HCT116 (cell line): ENCODE results near the gene PCDHGB4. TPM values are rescaled to one million over a fixed set of nuclear protein-coding genes. Genes with fewer than 3 reads are reported as not detected.

ENCODE experiments used
- ATAC-seq: fragments of 200-7000 bp; cut with Tn5 transposase; 2 replicates; pipeline ENCODE4 v1.9.1; 2020; ENCODE audit warnings: mild to moderate bottlenecking, moderate library complexity
- BruUV-seq: library from RNA; stranded (reverse); fragments of 400-500 nt; replicated peaks from 2 replicates; lab custom pipeline; 2021; lab: Mats Ljungman, UMichigan
- CTCF ChIA-PET: fragments of 300-600 bp; sonication (Branson Sonifier 250); formaldehyde crosslinking; loops from one replicate; lab custom pipeline; 2021; ENCODE audit warnings: antibody characterized with exemption; lab: Charles Lee
- POLR2A ChIA-PET: fragments of 300-600, 350-600 bp; sonication (Branson Sonifier 250); formaldehyde crosslinking; loops from one replicate; lab custom pipeline; 2021; ENCODE audit warnings: antibody characterized with exemption; lab: Charles Lee
- RAD21 ChIA-PET, 2 experiments: fragments of 300-600 bp; sonication (Branson Sonifier 250); formaldehyde crosslinking; loops; one replicate each; lab custom pipeline; 2023; ENCODE audit warnings: low total read pairs in 2 of 2; ENCODE audit not compliant: uncharacterized antibody in 2 of 2, unreplicated experiment in 2 of 2, low non-redundant PET in 1 of 2; lab: Charles Lee
- DNase-seq: peaks from one replicate; pipeline ENCODE4 v3.0.0-alpha.2; 2010; ENCODE audit warnings: low read depth, low spot score
- H2AFZ ChIP-seq: fragments of 200-600 bp; shearing (Covaris generic), sonication (generic); 2 replicates; pipeline ENCODE4 v1.6.1; 2017; ENCODE audit warnings: low read depth, mixed run types, mixed read lengths, antibody characterized with exemption, low read length; ENCODE audit not compliant: poor library complexity, severe bottlenecking
- H3K27ac ChIP-seq: 2 replicates; pipeline ENCODE4 v1.5.1; 2012; ENCODE audit warnings: low read depth, low read length
- H3K27me3 ChIP-seq: fragments of 200-600 bp; sonication (generic); 2 replicates; pipeline ENCODE4 v1.6.1; 2016; ENCODE audit warnings: mixed run types, low read length, mixed read lengths; ENCODE audit not compliant: insufficient read depth
- H3K36me3 ChIP-seq, 2 experiments: fragments of 200-500 bp in 1 of 2; fragments of 200-600 bp in 1 of 2; sonication (Bioruptor generic) in 1 of 2; sonication (generic) in 1 of 2; 2 replicates each; pipeline versions ENCODE4 v1.5.1 to v1.6.1; 2014 to 2016; ENCODE audit warnings: low read length in 2 of 2, inconsistent platforms in 1 of 2, mixed read lengths in 1 of 2, mixed run types in 1 of 2; ENCODE audit not compliant: insufficient read depth in 2 of 2, control insufficient read depth in 1 of 2
- H3K4me1 ChIP-seq, 2 experiments: fragments of 200-600 bp in 1 of 2; sonication (generic) in 1 of 2; 2 replicates each; pipeline versions ENCODE4 v1.5.1 to v1.6.1; 2012 to 2017; ENCODE audit warnings: low read length in 2 of 2, inconsistent platforms in 1 of 2, mild to moderate bottlenecking in 1 of 2, mixed read lengths in 1 of 2, mixed run types in 1 of 2, moderate library complexity in 1 of 2; ENCODE audit not compliant: insufficient read depth in 2 of 2, control insufficient read depth in 1 of 2
- H3K4me2 ChIP-seq: fragments of 200-600 bp; sonication (generic); 2 replicates; pipeline ENCODE4 v1.6.1; 2017; ENCODE audit warnings: mixed run types, low read length, mixed read lengths
- H3K4me3 ChIP-seq, 2 experiments: fragments of 200-600 bp in 1 of 2; sonication (generic) in 1 of 2; replicated peaks in 1 of 2; 2 replicates each; pipeline ENCODE4 v1.5.1; 2011 to 2016; ENCODE audit warnings: low read length in 2 of 2, control low read depth in 1 of 2, low read depth in 1 of 2, mild to moderate bottlenecking in 1 of 2, mixed read lengths in 1 of 2, mixed run types in 1 of 2
- H3K79me2 ChIP-seq: fragments of 200-600 bp; sonication (generic); 2 replicates; pipeline ENCODE4 v1.6.1; 2017; ENCODE audit warnings: mild to moderate bottlenecking, mixed run types, low read length, moderate library complexity, mixed read lengths; ENCODE audit not compliant: insufficient read depth
- H3K9ac ChIP-seq: fragments of 200-600 bp; sonication (generic); 2 replicates; pipeline ENCODE4 v1.6.1; 2016; ENCODE audit warnings: low read length, mixed read lengths
- H3K9me2 ChIP-seq: fragments of 200-600 bp; sonication (generic), shearing (Covaris generic); 2 replicates; pipeline ENCODE4 v1.6.1; 2017; ENCODE audit warnings: mixed run types, mild to moderate bottlenecking, moderate library complexity; ENCODE audit not compliant: insufficient read depth
- H3K9me3 ChIP-seq, 2 experiments: fragments of 200-500 bp in 1 of 2; fragments of 200-600 bp in 1 of 2; sonication (Bioruptor generic) in 1 of 2; sonication (generic) in 1 of 2; 2 replicates each; pipeline ENCODE4 v1.6.1; 2014 to 2017; ENCODE audit warnings: low read length in 2 of 2, mixed read lengths in 2 of 2, inconsistent platforms in 1 of 2, low read depth in 1 of 2, mild to moderate bottlenecking in 1 of 2, mixed run types in 1 of 2, moderate library complexity in 1 of 2; ENCODE audit not compliant: control insufficient read depth in 1 of 2, insufficient read depth in 1 of 2
- H4K20me1 ChIP-seq: fragments of 200-600 bp; sonication (generic), shearing (Covaris generic); 2 replicates; pipeline ENCODE4 v1.6.1; 2017; ENCODE audit warnings: mixed run types, mild to moderate bottlenecking, moderate library complexity; ENCODE audit not compliant: insufficient read depth
- EGR1 ChIP-seq: IDR thresholded peaks from 2 replicates; pipeline ENCODE4 v1.6.1; 2012; ENCODE audit warnings: low read depth
- EZH2phosphoT487 ChIP-seq: fragments of 200-600 bp; IDR thresholded peaks from 2 replicates; pipeline ENCODE4 v1.6.1; 2018; ENCODE audit warnings: antibody characterized with exemption, borderline replicate concordance
- FOSL1 ChIP-seq: IDR thresholded peaks from 2 replicates; pipeline ENCODE4 v1.6.1; 2012; ENCODE audit warnings: low read depth
- JUND ChIP-seq: IDR thresholded peaks from 2 replicates; pipeline ENCODE4 v1.6.1; 2012
- SIN3A ChIP-seq: IDR thresholded peaks from 2 replicates; pipeline ENCODE4 v1.6.1; 2012; ENCODE audit warnings: low read depth
- SP1 ChIP-seq: IDR thresholded peaks from 2 replicates; pipeline ENCODE4 v1.6.1; 2012; ENCODE audit warnings: low read depth
- SRF ChIP-seq: IDR thresholded peaks from 2 replicates; pipeline ENCODE4 v1.6.1; 2012; ENCODE audit warnings: low read depth
- TCF7L2 ChIP-seq: IDR thresholded peaks from 2 replicates; pipeline ENCODE4 v1.7.0; 2011; ENCODE audit warnings: borderline replicate concordance, inconsistent platforms; ENCODE audit not compliant: insufficient read depth, insufficient read length; ENCODE audit errors: extremely low read depth
- YY1 ChIP-seq: IDR thresholded peaks from 2 replicates; pipeline ENCODE4 v1.6.1; 2011; ENCODE audit warnings: low read length, low read depth, moderate library complexity, mild to moderate bottlenecking; ENCODE audit not compliant: insufficient replicate concordance; ENCODE audit errors: extremely low read depth
- ZFX ChIP-seq: fragments of 450-650 bp; IDR thresholded peaks from 2 replicates; pipeline ENCODE4 v1.6.1; 2017
- intact Hi-C: fragments of 100-400 bp; cut with micrococcal nuclease; formaldehyde crosslinking; loops from 2 replicates; pipeline ENCODE4 v1.10.0; 2022
- total RNA-seq: library from RNA; stranded (reverse); gene quantifications from one replicate; pipeline ENCODE4 v1.2.1, GENCODE V29; 2021; ENCODE audit not compliant: unreplicated experiment
- TF ChIP-seq, protein P1 (sequence below): IDR thresholded peaks from 2 replicates; pipeline ENCODE4 v1.6.1; 2012
- TF ChIP-seq, protein P2 (sequence below): IDR thresholded peaks from 2 replicates; pipeline ENCODE4 v1.6.1; 2011; ENCODE audit warnings: mild to moderate bottlenecking, low read length, moderate library complexity; ENCODE audit not compliant: insufficient replicate concordance; ENCODE audit errors: extremely low read depth
- TF ChIP-seq, protein P3 (sequence below): IDR thresholded peaks from 2 replicates; pipeline ENCODE4 v1.6.1; 2012; ENCODE audit warnings: low read depth
- TF ChIP-seq, protein P4 (sequence below): IDR thresholded peaks from 2 replicates; pipeline ENCODE4 v1.6.1; 2012

The PCDHGB4 gene
- total RNA-seq, 1 experiment from 2014 or later, result not detected

DNA sequence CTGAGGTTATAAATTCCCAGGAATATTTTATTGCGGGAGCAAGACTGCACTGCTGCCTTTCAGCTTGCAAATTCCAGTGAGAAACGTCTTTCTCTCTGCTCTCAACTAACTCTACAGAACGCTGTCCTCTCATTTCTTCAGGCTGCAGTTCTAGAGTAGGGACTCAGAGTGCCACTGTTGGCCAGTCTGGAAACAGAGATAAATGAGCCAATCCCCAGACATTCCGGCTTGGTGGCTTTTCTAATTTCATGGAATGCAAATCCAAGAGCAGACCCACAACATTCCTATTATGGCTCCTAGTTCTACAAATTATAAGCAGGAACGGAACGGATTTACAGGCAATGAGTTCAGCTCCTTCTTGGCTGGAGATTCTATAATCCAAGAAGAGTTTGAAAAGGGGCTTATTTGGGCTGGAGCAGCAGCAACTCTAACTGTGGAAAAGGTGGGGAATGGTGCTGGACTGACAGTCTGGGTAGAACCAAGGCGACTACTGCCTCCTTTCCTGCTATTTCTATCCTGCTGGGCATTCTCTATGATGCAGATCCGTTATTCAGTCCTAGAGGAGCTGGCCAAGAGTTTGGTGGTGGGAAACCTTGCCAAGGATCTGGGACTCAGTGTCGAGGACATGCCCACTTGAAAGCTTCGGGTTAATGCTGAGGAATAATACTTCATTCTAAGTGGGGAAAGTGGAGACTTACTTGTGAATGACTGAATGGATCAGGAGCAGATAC lies 52.1 kb downstream of the PCDHGB4 start:
- ChIA-PET CTCF (interaction anchor here (1.2 kb wide), 1 partner anchor 9 kb away, joined by 3 read pairs; the partner anchor contains the start of gene PCDHGA12), RAD21 (no interaction called here), POLR2A (no interaction called here)
- Histone ChIP-seq H3K9ac (no peak overlapping the region), H3K36me3 (no peaks in the 10 kb centered on the region), H3K4me3 (no peak overlapping the region), H4K20me1 (no peaks in the 10 kb centered on the region), H3K4me2 (no peak overlapping the region), H3K9me3 (no peaks in the 10 kb centered on the region), H3K4me1 (no peaks in the 10 kb centered on the region), H3K27me3 (no peaks in the 10 kb centered on the region), H3K79me2 (no peaks in the 10 kb centered on the region), H3K9me2 (no peaks in the 10 kb centered on the region), H3K27ac (no peak overlapping the region), H2AFZ (no peak overlapping the region)
- intact Hi-C loops, result no loop called here
- no peak for DNase-seq
- no TSS peak for BruUV-seq
- ATAC-seq, result no peak
- TF ChIP-seq SRF (no peak), SIN3A (no peak), SP1 (no peak), EGR1 (no peak), TCF7L2 (no peak), ZFX (no peak), FOSL1 (no peak), JUND (no peak), EZH2phosphoT487 (no peak), YY1 (no peak)
- TF ChIP-seq, protein P1, sequence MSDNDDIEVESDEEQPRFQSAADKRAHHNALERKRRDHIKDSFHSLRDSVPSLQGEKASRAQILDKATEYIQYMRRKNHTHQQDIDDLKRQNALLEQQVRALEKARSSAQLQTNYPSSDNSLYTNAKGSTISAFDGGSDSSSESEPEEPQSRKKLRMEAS, result no peak
- TF ChIP-seq, protein P2, sequence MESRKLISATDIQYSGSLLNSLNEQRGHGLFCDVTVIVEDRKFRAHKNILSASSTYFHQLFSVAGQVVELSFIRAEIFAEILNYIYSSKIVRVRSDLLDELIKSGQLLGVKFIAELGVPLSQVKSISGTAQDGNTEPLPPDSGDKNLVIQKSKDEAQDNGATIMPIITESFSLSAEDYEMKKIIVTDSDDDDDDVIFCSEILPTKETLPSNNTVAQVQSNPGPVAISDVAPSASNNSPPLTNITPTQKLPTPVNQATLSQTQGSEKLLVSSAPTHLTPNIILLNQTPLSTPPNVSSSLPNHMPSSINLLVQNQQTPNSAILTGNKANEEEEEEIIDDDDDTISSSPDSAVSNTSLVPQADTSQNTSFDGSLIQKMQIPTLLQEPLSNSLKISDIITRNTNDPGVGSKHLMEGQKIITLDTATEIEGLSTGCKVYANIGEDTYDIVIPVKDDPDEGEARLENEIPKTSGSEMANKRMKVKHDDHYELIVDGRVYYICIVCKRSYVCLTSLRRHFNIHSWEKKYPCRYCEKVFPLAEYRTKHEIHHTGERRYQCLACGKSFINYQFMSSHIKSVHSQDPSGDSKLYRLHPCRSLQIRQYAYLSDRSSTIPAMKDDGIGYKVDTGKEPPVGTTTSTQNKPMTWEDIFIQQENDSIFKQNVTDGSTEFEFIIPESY, result no peak
- TF ChIP-seq, protein P3, sequence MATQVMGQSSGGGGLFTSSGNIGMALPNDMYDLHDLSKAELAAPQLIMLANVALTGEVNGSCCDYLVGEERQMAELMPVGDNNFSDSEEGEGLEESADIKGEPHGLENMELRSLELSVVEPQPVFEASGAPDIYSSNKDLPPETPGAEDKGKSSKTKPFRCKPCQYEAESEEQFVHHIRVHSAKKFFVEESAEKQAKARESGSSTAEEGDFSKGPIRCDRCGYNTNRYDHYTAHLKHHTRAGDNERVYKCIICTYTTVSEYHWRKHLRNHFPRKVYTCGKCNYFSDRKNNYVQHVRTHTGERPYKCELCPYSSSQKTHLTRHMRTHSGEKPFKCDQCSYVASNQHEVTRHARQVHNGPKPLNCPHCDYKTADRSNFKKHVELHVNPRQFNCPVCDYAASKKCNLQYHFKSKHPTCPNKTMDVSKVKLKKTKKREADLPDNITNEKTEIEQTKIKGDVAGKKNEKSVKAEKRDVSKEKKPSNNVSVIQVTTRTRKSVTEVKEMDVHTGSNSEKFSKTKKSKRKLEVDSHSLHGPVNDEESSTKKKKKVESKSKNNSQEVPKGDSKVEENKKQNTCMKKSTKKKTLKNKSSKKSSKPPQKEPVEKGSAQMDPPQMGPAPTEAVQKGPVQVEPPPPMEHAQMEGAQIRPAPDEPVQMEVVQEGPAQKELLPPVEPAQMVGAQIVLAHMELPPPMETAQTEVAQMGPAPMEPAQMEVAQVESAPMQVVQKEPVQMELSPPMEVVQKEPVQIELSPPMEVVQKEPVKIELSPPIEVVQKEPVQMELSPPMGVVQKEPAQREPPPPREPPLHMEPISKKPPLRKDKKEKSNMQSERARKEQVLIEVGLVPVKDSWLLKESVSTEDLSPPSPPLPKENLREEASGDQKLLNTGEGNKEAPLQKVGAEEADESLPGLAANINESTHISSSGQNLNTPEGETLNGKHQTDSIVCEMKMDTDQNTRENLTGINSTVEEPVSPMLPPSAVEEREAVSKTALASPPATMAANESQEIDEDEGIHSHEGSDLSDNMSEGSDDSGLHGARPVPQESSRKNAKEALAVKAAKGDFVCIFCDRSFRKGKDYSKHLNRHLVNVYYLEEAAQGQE, result no peak
- TF ChIP-seq, protein P4, sequence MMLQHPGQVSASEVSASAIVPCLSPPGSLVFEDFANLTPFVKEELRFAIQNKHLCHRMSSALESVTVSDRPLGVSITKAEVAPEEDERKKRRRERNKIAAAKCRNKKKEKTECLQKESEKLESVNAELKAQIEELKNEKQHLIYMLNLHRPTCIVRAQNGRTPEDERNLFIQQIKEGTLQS, result no peak
